ENCODE data around the gene CUL4A.
"Not testable (repeated sequence)": the region's sequence is repeated elsewhere in the genome, so short reads cannot be mapped to it uniquely, and the experiment has no call there.

The CUL4A gene

DNA sequence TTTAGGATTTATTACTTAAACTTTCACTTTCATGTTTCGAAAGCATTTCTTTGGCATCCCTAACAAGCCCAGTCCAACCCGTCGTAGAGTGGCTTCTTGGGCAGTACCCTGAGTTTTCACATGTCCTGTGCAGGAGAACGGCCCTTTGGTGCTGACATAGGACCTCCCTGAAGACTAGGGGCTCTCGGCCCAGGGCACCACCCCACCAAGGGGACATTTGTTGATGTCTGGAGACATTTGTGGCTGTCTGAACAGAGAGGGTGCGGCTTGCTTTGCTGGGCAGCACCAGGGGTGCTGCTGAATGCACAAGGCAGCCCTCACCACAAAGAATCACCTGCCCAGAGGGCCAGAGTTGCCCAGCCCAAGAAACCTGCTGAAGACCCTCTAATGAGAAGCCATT lies 30.6 kb downstream of the CUL4A start (continued):
- TF ChIP-seq ZNF768 (tag by site-specific recombination; IDR thresholded peaks at IDR 0.05) (no peak), SCRT2 (tag by site-specific recombination; IDR thresholded peaks at IDR 0.05) (no peak), ZNF658 (tag by site-specific recombination; IDR thresholded peaks at IDR 0.05) (no peak), ZNF571 (tag by site-specific recombination; IDR thresholded peaks at IDR 0.05) (no peak), ZEB2 (tag by site-specific recombination; IDR thresholded peaks at IDR 0.05) (no peak)
- TF ChIP-seq, protein P1, sequence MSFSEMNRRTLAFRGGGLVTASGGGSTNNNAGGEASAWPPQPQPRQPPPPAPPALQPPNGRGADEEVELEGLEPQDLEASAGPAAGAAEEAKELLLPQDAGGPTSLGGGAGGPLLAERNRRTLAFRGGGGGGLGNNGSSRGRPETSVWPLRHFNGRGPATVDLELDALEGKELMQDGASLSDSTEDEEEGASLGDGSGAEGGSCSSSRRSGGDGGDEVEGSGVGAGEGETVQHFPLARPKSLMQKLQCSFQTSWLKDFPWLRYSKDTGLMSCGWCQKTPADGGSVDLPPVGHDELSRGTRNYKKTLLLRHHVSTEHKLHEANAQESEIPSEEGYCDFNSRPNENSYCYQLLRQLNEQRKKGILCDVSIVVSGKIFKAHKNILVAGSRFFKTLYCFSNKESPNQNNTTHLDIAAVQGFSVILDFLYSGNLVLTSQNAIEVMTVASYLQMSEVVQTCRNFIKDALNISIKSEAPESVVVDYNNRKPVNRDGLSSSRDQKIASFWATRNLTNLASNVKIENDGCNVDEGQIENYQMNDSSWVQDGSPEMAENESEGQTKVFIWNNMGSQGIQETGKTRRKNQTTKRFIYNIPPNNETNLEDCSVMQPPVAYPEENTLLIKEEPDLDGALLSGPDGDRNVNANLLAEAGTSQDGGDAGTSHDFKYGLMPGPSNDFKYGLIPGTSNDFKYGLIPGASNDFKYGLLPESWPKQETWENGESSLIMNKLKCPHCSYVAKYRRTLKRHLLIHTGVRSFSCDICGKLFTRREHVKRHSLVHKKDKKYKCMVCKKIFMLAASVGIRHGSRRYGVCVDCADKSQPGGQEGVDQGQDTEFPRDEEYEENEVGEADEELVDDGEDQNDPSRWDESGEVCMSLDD (tag by site-specific recombination; IDR thresholded peaks at IDR 0.05), result no peak

- H3K27ac ChIP-seq (ENCODE audit: extremely low read depth, low read depth, low read length); H3K4me1 ChIP-seq (ENCODE audit: control insufficient read depth, insufficient read depth, low read length); POLR2A ChIA-PET; H3K9me3 ChIP-seq (ENCODE audit: control insufficient read depth, insufficient read depth, low read depth, low read length); H3K4me3 ChIP-seq (ENCODE audit: low read depth, low read length); CTCF ChIA-PET: not testable (repeated sequence)
- H3K36me3 ChIP-seq (ENCODE audit: control insufficient read depth in 2 of 2, insufficient read depth in 1 of 2, low read length in 2 of 2), result peaks cover 10 to 80% of the 10 kb centered on the region in 2 experiments
These were observed 32.2 kb downstream of the CUL4A start for GRCh38 chr13:113241623-113242022.

DNA sequence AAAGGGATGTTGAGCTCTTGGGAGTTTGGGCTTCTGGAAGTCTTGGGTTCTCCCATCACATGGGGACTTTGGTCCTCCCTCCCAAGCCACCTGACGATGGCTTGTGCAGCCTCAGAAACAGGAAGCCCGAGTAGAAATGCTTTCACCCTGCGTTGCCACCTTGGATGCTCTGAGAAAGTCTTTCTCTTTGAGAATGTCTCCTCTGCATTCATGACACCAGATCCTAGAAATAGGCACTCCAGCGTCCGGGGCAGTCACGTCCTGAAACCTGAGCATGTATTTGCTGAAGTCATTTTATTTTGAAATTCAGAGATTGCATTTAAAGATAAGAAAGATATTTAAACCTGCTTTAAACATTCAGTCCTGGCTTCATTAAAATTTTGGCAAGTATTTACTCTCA lies 34.4 kb downstream of the CUL4A start:
- Histone ChIP-seq H3K4me3 (ENCODE audit: low read depth, low read length) (no peak overlapping the region), H3K9me3 (ENCODE audit: control insufficient read depth, insufficient read depth, low read depth, low read length) (no peaks in the 10 kb centered on the region), H3K4me1 (ENCODE audit: control insufficient read depth, insufficient read depth, low read length) (no peaks in the 10 kb centered on the region), H3K36me3 (ENCODE audit: control insufficient read depth in 2 of 2, insufficient read depth in 1 of 2, low read length in 2 of 2) (peaks cover 13 to 88% of the 10 kb centered on the region in 2 experiments), H3K27ac (ENCODE audit: extremely low read depth, low read depth, low read length) (no peak overlapping the region)
- TF ChIP-seq ZNF10 (tag by site-specific recombination; IDR thresholded peaks at IDR 0.05), result no peak
- ChIA-PET POLR2A (no interaction called here), CTCF (no interaction called here)

GRCh38 chr13:113245849-113246796 lies 36.7 kb downstream of the CUL4A start:
- ChIA-PET CTCF (interaction anchor here (0.5 kb wide), 1 partner anchor 11 kb away, joined by 3 read pairs; no protein-coding TSS in a partner anchor), POLR2A (no interaction called here)
- Histone ChIP-seq H3K9me3 (ENCODE audit: control insufficient read depth, insufficient read depth, low read depth, low read length) (no peaks in the 10 kb centered on the region), H3K4me1 (ENCODE audit: control insufficient read depth, insufficient read depth, low read length) (no peaks in the 10 kb centered on the region), H3K4me3 (ENCODE audit: low read depth, low read length) (no peak overlapping the region), H3K27ac (ENCODE audit: extremely low read depth, low read depth, low read length) (no peak overlapping the region), H3K36me3 (ENCODE audit: control insufficient read depth in 2 of 2, insufficient read depth in 1 of 2, low read length in 2 of 2) (peaks cover 13 to 88% of the 10 kb centered on the region in 2 experiments)
- no peak for TF ChIP-seq ZNF404 (tag by site-specific recombination; IDR thresholded peaks at IDR 0.05)
- no peak for TF ChIP-seq ZNF626 (tag by site-specific recombination; IDR thresholded peaks at IDR 0.05)
- no peak for TF ChIP-seq IKZF3 (tag by site-specific recombination; IDR thresholded peaks at IDR 0.05)
- TF ChIP-seq ZFP41 (tag by site-specific recombination; IDR thresholded peaks at IDR 0.05; ENCODE audit: borderline replicate concordance), result no peak
- no peak for TF ChIP-seq ZNF645 (tag by site-specific recombination; IDR thresholded peaks at IDR 0.05)
- no peak for TF ChIP-seq MZF1 (tag by site-specific recombination; IDR thresholded peaks at IDR 0.05; ENCODE audit: borderline replicate concordance)
- no peak for TF ChIP-seq ZNF561 (tag by site-specific recombination; IDR thresholded peaks at IDR 0.05; ENCODE audit: borderline replicate concordance)
- no peak for TF ChIP-seq ZNF654 (tag by site-specific recombination; IDR thresholded peaks at IDR 0.05; ENCODE audit: low read depth)
- no peak for TF ChIP-seq ZNF560 (tag by site-specific recombination; IDR thresholded peaks at IDR 0.05; ENCODE audit: borderline replicate concordance)
- TF ChIP-seq ZNF623 (tag by site-specific recombination; IDR thresholded peaks at IDR 0.05), result no peak
- no peak for TF ChIP-seq PRDM2 (tag by site-specific recombination; IDR thresholded peaks at IDR 0.05; ENCODE audit: borderline replicate concordance)
- no peak for TF ChIP-seq KLF9 (tag by site-specific recombination; IDR thresholded peaks at IDR 0.05; ENCODE audit: low read depth)
- no peak for TF ChIP-seq ZSCAN16 (tag by site-specific recombination; IDR thresholded peaks at IDR 0.05)
